Measurements from ENCODE around the gene RGS2.

RGS2 gene

GRCh38 chr1:192830595-192831246, 21.9 kb downstream of the RGS2 start:
- no peak for DNase-seq (ENCODE audit: low spot score)

DNA sequence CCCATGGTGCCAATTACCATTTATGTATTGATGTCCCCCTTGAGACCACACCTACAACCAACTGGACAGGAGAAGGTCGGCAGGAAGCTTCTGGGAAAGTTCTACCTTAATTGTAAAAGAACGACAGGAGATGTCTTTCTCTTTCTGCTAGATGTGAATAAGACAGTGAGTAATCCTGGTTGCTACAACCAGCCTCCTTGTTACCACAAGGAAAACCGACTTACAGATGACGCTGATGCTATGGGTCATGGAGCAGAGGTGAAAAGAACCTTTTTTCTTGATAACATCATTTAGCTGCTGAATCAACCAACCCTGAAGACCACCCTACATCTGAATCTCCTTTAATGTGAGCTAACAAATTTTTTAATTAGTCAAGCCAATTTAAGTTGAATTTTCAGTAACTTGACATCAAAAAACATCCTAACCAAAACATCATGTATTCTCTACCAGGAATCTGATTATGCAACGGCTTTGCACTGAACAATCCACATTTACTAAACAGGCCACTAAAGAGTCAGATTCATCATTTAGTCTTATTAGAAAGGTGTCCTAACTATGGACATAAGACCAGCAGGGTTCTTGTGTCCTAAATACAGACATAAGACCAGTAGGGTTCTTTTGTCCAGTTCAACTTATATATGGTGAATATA, 23.0 kb downstream of the RGS2 start:
- no peak for DNase-seq (ENCODE audit: low spot score)

- DNase-seq (ENCODE audit: low spot score), result no peak
These were observed 23.7 kb downstream of the RGS2 start for GRCh38 chr1:192832492-192832891.

DNA sequence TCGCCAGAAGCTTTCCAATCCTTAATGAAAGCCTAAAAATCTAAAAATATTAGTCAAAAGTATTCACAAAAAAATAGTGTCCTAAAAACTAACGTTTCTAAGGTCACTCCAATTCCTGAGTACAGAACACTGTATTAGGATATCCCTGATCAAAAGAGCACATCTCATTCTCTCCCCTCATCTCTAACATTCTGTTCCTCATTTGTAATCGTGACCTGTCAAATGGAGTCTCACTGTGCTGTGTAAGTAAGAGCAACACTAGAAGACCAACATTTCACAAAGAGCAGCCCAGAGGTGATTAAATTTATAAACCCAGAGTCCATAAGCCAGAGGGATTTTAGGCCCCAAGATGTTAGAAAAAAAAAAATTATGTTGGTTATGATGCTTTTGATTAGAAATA, 26.3 kb downstream of the RGS2 start:
- DNase-seq (ENCODE audit: low spot score), result no peak

DNA sequence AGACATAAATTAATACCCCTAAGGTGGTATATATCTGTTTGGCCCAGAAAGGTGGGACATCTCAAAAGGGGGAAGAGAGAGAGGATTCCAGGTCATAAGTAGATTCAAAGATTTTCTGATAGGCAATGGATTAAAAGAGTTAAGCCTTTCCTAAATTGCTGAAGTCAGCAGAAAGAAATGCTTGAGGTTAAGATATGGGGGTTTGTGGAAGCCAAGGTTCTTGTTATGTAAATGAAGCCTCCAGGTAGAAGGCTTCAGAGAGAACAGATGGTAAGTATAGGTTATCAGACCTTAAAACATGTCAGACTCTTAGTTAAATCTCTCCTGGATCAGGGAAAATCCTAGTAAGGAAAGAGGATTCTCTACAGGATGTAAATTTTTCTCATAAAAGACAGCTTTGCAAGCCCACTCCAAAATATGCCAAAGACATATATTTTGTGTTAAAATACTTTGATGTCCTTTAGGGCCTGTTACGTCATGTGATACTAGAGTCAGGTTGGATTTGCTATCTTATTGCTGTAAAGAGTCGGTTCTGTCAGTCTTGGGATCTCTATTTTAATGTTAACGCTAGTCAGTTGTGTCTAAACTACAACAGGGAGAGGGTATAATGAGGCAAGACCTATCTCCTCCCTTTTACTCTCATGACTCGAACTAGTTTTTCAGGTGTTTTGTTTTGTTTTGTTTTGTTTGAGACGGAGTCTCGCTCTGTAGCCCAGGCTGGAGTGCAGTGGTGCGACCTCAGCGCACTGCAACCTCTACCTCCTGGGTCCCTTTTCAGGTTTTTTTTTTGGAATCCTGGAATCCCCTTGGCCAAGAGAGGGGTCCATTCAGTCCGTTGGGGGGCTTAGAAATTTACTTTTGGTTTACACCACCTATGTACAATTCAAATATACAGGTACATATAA, 30.6 kb downstream of the RGS2 start:
- no peak for DNase-seq (ENCODE audit: low spot score)

DNA sequence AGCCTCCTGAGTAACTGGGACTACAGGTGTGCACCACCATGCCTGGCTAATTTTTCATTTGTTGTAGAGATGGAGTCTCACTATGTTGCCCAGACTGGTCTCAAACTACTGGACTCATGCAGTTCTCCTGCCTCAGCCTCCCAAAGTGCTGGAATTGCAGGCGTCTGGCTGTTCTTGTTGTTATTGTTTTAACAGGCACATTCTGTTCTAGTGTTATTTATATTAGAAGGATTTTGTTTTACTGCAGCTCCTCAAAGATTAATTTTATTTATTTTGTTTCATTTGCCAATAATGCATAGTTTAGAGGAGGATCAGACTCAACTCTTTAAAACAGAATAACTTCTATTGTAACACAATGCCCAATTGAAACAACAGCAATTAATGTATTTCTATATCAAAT, 35.5 kb downstream of the RGS2 start:
- no peak for DNase-seq (ENCODE audit: low spot score)

GRCh38 chr1:192846950-192847349, 38.1 kb downstream of the RGS2 start:
- DNase-seq (ENCODE audit: low spot score), result no peak

DNA sequence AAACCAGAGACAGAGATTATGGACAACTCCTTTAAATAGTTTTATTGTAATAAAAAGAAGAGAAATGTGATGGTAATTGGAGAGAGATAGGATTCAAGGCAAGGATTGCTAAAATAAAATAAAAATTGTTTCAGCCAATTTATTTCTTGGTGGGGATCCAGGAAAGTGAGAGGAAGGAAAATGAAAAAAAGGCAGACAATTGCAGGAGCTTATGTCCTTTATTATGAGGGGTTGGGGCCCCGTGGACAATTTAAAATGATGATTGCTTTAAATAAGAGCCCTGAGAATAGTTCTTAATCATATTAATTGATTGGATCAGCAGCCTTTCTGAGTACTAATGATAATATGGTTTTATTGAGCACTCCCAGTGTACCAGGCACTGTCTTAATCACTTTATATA, 40.2 kb downstream of the RGS2 start:
- DNase-seq (ENCODE audit: low spot score), result no peak

DNA sequence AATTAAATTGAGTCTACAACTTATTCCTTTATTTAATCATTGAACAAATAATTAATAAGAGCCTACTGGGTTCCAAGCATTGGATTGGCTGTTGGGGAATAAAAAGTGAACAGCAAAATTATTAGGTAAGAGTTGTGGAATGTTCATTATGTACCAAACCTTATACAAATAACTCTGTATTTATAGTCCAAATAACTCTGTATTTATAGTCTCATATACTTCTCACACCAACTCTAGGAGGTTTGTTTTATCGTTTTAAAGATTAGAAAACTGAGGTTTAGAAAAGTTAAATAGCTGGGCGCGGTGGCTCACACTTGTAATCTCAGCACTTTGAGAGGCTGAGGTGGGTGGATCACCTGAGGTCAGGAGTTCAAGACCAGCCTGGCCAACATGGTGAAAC, 40.6 kb downstream of the RGS2 start:
- DNase-seq (ENCODE audit: low spot score), result no peak

DNA sequence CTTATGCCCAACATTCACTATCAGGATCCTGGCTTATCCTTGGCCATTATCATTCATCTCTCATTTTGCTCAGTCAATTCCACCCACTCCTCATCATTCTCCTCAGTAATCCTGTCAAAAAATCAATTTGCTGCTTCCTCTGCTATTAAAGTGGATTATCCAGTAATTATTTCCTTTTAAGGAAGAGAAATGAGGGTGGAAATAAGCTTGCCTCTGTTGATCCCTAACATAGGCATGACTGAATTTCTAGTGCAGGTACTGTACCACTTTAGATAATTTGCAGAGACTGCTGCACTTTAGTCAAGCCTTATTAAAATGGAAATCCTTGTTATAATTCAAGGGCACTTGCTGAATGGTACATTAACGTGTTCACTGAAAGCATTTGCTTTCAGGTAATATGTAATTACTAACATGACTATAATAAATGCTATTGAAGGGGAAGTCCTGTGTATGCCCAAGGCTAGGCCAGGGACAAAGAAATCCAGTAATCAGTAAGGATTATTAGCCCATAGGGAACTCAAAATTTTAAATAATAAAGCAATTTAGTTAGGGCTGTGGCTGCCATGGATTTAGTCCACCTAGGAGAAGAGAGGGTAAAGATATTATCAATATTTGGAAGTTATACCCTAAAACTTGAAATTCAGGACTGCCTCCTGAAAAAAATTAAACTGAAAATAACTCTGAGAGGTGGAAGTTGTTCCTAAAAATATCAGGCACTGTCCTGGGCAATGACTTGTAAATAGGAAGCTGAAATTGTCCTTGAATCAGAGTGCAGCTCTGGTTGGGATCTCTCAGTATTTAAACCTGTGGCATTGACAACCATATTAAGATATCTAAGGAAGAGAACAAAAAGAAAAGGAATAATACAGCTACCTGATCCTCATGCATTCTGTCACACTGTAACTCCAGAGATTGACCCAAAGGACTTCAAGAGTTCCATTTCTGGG, 43.4 kb downstream of the RGS2 start:
- DNase-seq (ENCODE audit: low spot score), result no peak

DNA sequence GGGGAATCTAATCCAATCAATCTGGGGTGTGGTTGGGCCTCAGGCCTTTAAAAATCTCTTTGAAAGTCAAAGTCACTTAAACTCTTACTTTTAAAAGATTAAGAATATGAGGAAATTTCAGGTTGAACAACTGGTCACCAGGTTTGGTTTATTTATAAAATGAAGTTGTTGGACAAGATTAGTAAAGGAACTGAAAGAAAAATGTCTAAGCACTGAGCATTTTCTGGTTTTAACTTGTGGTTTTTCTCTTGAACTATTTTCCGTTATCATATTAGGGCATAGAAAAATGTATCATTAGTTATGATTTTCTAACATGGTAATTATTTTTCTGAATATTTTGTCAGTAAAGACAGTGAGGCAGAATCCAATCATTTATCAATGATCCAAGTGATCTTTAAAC, 49.6 kb downstream of the RGS2 start:
- no peak for DNase-seq (ENCODE audit: low spot score)

- no peak for DNase-seq (ENCODE audit: low spot score)
These were observed 51.0 kb downstream of the RGS2 start for GRCh38 chr1:192859808-192860207.

DNA sequence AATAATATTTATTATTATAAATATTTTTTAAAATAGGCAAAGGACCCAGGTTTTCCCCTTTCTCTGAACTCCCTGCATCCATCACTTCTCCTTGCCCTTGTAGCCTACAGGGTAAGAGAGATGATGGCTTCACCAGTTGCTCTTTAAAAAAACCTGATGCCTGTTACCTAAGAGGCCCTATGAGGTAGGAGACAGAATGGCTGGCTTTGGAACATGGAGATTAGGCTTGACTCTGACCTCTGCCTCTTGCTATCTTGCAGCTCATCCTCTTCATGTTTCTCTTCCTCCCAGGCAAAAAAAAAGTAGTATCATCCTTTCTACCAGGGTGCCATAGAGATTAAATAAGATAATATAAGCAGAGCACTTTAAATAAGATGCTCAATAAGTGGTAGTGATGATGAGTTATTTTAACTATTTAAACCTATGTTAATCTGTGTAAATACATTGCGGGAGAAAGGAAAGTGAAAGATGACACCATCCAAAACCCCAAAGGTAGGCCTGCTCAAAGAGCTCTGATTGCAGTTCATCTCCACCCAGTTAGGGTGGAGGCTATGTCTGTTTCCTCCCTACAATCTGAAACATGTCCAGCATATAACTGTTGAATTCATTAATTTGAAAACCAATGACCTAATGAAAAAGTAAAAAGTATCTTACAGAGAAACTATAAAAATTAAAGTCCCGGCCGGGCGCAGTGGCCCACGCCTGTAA, 51.8 kb downstream of the RGS2 start:
- no peak for DNase-seq (ENCODE audit: low spot score)

DNA sequence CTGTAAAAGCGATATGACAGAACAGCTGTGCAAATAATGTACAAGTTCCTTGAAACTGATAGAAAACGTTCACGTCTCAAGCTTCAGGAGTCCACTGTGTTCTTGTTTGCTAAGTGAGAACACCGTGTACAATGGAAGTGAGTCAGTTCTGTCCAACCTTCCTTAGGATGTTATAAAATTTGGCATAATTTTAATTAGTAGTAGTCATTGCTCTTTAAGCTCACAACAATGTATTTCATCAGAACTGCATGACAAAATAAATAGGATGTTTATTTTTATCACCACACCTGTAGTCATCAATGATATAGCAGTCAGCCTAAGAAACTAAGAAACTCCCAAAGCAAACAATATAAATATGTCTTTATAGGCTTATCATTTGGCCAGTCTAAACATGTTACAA, 53.0 kb downstream of the RGS2 start:
- DNase-seq (ENCODE audit: low spot score), result no peak
